Measurements from ENCODE around the gene COPG1. TPM values are rescaled to one million over a fixed set of nuclear protein-coding genes. Genes with fewer than 3 reads are reported as not detected.
A peak's percentile ranks its signal among the peaks of the same experiment; 100 is the strongest.

COPG1 gene
- total RNA-seq, 1 donor from 2014 or later = 276 TPM

- no peaks in the 10 kb centered on the region for H3K27me3 Mint-ChIP-seq (ENCODE audit: low read depth)
- no peak for TF ChIP-seq CTCF (IDR thresholded peaks at IDR 0.05)
- DNase-seq (ENCODE audit: low spot score) = no peak
- H3K4me3 Mint-ChIP-seq (ENCODE audit: unreplicated experiment) = no peak overlapping the region
- no peaks in the 10 kb centered on the region for H3K36me3 Mint-ChIP-seq (ENCODE audit: low read depth)
- no peaks in the 10 kb centered on the region for H3K9me3 Mint-ChIP-seq (ENCODE audit: low read depth)
- H3K4me1 Mint-ChIP-seq (ENCODE audit: low read depth) = no peaks in the 10 kb centered on the region
- H3K27ac Mint-ChIP-seq (ENCODE audit: unreplicated experiment) = no peak overlapping the region
Observed at GRCh38 chr3:129320825-129321487, 71.5 kb downstream of the COPG1 start.

- H3K4me1 Mint-ChIP-seq (ENCODE audit: low read depth) = no peaks in the 10 kb centered on the region
Observed at GRCh38 chr3:129321887-129322286, 72.5 kb downstream of the COPG1 start.

GRCh38 chr3:129323651-129324294 is 74.4 kb downstream of the COPG1 start:
- Mint-ChIP-seq H3K4me3 (ENCODE audit: unreplicated experiment) (no peak overlapping the region), H3K4me1 (ENCODE audit: low read depth) (no peaks in the 10 kb centered on the region), H3K9me3 (ENCODE audit: low read depth) (no peaks in the 10 kb centered on the region), H3K36me3 (ENCODE audit: low read depth) (no peaks in the 10 kb centered on the region), H3K27ac (ENCODE audit: unreplicated experiment) (no peak overlapping the region), H3K27me3 (ENCODE audit: low read depth) (no peaks in the 10 kb centered on the region)
- TF ChIP-seq CTCF (IDR thresholded peaks at IDR 0.05) = peak; percentile 16
- no peak for DNase-seq (ENCODE audit: low spot score)

More at GRCh38 chr3:129321887-129322286, 72.5 kb downstream of the COPG1 start:
- H3K27ac Mint-ChIP-seq (ENCODE audit: unreplicated experiment) = no peak overlapping the region
- H3K9me3 Mint-ChIP-seq (ENCODE audit: low read depth) = no peaks in the 10 kb centered on the region
- TF ChIP-seq CTCF (IDR thresholded peaks at IDR 0.05) = no peak
- H3K27me3 Mint-ChIP-seq (ENCODE audit: low read depth) = no peaks in the 10 kb centered on the region
- H3K36me3 Mint-ChIP-seq (ENCODE audit: low read depth) = no peaks in the 10 kb centered on the region
- no peak for DNase-seq (ENCODE audit: low spot score)
- no peak overlapping the region for H3K4me3 Mint-ChIP-seq (ENCODE audit: unreplicated experiment)

GRCh38 chr3:129324855-129325254 is 75.4 kb downstream of the COPG1 start:
- H3K36me3 Mint-ChIP-seq (ENCODE audit: low read depth) = no peaks in the 10 kb centered on the region
- no peak overlapping the region for H3K4me3 Mint-ChIP-seq (ENCODE audit: unreplicated experiment)
- TF ChIP-seq CTCF (IDR thresholded peaks at IDR 0.05) = no peak
- DNase-seq (ENCODE audit: low spot score) = no peak
- H3K27me3 Mint-ChIP-seq (ENCODE audit: low read depth) = no peaks in the 10 kb centered on the region
- no peak overlapping the region for H3K27ac Mint-ChIP-seq (ENCODE audit: unreplicated experiment)
- no peaks in the 10 kb centered on the region for H3K4me1 Mint-ChIP-seq (ENCODE audit: low read depth)
- H3K9me3 Mint-ChIP-seq (ENCODE audit: low read depth) = no peaks in the 10 kb centered on the region

- DNase-seq (ENCODE audit: low spot score) = no peak
- Mint-ChIP-seq H3K4me1 (ENCODE audit: low read depth) (no peaks in the 10 kb centered on the region), H3K27me3 (ENCODE audit: low read depth) (no peaks in the 10 kb centered on the region), H3K36me3 (ENCODE audit: low read depth) (no peaks in the 10 kb centered on the region), H3K4me3 (ENCODE audit: unreplicated experiment) (no peak overlapping the region), H3K27ac (ENCODE audit: unreplicated experiment) (no peak overlapping the region), H3K9me3 (ENCODE audit: low read depth) (no peaks in the 10 kb centered on the region)
- no peak for TF ChIP-seq CTCF (IDR thresholded peaks at IDR 0.05)
Observed at GRCh38 chr3:129325383-129325782, 76.0 kb downstream of the COPG1 start.

Measured in chondrocyte (in vitro differentiated cells).